Pancreas (tissue), 10 donors: ENCODE measurements around the gene CLC. TPM values are rescaled to one million over a fixed set of nuclear protein-coding genes. Genes with fewer than 3 reads are reported as not detected.

Experiments used
- ATAC-seq, 4 donors: fragments of 200-7000 bp; cut with Tn5 transposase; one replicate each; pipeline versions ENCODE4 v1.8.0 to v1.9.1; 2020; ENCODE audit warnings: mild to moderate bottlenecking in 4 of 4, moderate library complexity in 4 of 4
- DNase-seq, 6 donors: peaks; one replicate each; pipeline ENCODE4 v3.0.0-alpha.2; 2020
- FAIRE-seq: peaks from 2 replicates; lab custom pipeline; 2012; peaks lifted over from hg19 to GRCh38; lab: Jason Lieb, UNC
- H3K27ac ChIP-seq, 4 donors: fragments of 200-600 bp; sonication (generic); 1 replicate in 3 of 4; 2 replicates in 1 of 4; pipeline versions ENCODE4 v1.5.0 to v1.8.0; 2020
- H3K27me3 ChIP-seq, 4 donors: fragments of 200-600 bp; one replicate each; pipeline ENCODE4 v1.8.0; 2021
- H3K36me3 ChIP-seq, 3 donors: fragments of 200-600 bp; sonication (generic) in 1 of 3; one replicate each; pipeline versions ENCODE4 v1.5.0 to v1.8.0; 2020 to 2021
- H3K4me1 ChIP-seq, 3 donors: fragments of 200-600 bp; one replicate each; pipeline ENCODE4 v1.8.0; 2021
- H3K4me3 ChIP-seq, 4 donors: fragments of 200-600 bp; sonication (generic) in 2 of 4; one replicate each; pipeline versions ENCODE4 v1.5.0 to v1.8.0; 2020 to 2021
- H3K9me3 ChIP-seq, 4 donors: fragments of 200-600 bp; one replicate each; pipeline ENCODE4 v1.8.0; 2021
- WGBS, 2 donors: extraction: QIAGEN DNeasy Blood & Tissue Kit; methylation state at CpG; one replicate each; pipeline ENCODE4 v1.1.7; 2013; 5-methylcytosine and 5-hydroxymethylcytosine counted together
- intact Hi-C, 3 donors: fragments of 100-400 bp; cut with DNase I; formaldehyde crosslinking; loops; one replicate each; pipeline versions ENCODE4 v1.11.1 to v1.14.2; 2022
- polyA plus RNA-seq, 2 donors: library from polyadenylated mRNA; stranded (reverse); fragments of 200-250 nt; gene quantifications; one replicate each; pipeline ENCODE4 v1.2.3, GENCODE V29; 2013
- total RNA-seq, 6 donors: library from RNA; stranded (reverse); fragmentation: NEBNext Ultra II Directional in 4 of 6; extraction: Animal tissue kit (Norgen Biotek cat#: 25700) in 4 of 6; gene quantifications; one replicate each; pipeline versions ENCODE4 v1.2.1 to v1.2.4, GENCODE V29; 2021 to 2023
- TF ChIP-seq, protein P1 (sequence below), 4 donors: fragments of 200-600 bp; sonication (generic) in 3 of 4; IDR thresholded peaks; one replicate each; pipeline versions ENCODE4 v1.5.0 to v1.8.0; 2021; ENCODE audit warnings: antibody characterized with exemption in 4 of 4
- donor health status: healthy with polysubstance abuse.
- donor health status: DM: no; HTN: no; CAD: no; lungs with moderate emphysema.
- donor health status: DM: no; HTN: no; CAD: no.
- donor health status: control.
- donor health status: control.
- donor health status: Bipolar disorder and iron deficiency.
- donor health status: DM: yes; HTN: yes; CAD: no.
- donor health status: DM: no; HTN: no; CAD: no.
- donor health status: DM: no; HTN: no; CAD: no.
- donor health status: DM: yes; HTN: yes; CAD: no.

Gene CLC
- total RNA-seq (1 to 10 TPM in 1 of 6 donors, under 1 TPM in 1, not detected in 4; 0.47 to 1.4 TPM), polyA plus RNA-seq (not detected)

DNA sequence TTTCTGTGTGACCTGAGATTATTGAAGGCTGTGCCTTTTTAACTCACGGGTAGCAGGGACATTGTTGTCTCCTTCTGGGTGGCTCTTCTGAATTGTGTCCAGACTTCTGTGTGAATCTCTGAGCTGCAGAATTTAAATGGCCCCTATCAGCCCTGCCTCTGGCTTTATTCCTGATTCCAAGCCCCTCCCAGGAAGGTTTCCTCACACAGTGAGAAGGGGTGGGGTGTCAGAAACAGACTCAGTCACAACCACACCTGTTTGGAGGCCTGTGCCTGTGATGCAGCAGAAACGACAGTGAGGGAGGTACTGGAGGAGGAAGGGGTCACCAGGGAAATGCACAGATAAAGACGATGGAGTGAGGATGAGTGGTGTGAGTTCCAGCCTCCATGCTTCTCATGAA, at the start of gene CLC:
TSS of gene CLC (minus strand) at position 139 of the 400 bp plus-strand sequence. CDS start at position 62, 77 bp downstream.
- H3K36me3 ChIP-seq, result no peaks in the 10 kb centered on the region
- intact Hi-C loops, result no loop called here
- ATAC-seq (no peak), FAIRE-seq (no peak), DNase-seq (no peak)
- TF ChIP-seq, protein P1, sequence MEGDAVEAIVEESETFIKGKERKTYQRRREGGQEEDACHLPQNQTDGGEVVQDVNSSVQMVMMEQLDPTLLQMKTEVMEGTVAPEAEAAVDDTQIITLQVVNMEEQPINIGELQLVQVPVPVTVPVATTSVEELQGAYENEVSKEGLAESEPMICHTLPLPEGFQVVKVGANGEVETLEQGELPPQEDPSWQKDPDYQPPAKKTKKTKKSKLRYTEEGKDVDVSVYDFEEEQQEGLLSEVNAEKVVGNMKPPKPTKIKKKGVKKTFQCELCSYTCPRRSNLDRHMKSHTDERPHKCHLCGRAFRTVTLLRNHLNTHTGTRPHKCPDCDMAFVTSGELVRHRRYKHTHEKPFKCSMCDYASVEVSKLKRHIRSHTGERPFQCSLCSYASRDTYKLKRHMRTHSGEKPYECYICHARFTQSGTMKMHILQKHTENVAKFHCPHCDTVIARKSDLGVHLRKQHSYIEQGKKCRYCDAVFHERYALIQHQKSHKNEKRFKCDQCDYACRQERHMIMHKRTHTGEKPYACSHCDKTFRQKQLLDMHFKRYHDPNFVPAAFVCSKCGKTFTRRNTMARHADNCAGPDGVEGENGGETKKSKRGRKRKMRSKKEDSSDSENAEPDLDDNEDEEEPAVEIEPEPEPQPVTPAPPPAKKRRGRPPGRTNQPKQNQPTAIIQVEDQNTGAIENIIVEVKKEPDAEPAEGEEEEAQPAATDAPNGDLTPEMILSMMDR (IDR thresholded peaks at IDR 0.05), result no peak
- no peak within 1 kb of the TSS for H3K4me3 ChIP-seq
- no peaks in the 10 kb centered on the region for H3K27me3 ChIP-seq
- no peak within 1 kb of the TSS for H3K27ac ChIP-seq
- H3K9me3 ChIP-seq, result no peaks in the 10 kb centered on the region
- H3K4me1 ChIP-seq, result no peaks in the 10 kb centered on the region
- WGBS, 2 donors, result 38 to 50% methylated on average over 3 of the region's 3 CpGs

- DNase-seq, result no peak
- WGBS, 2 donors, result 77 to 89% methylated on average over 3 of the region's 3 CpGs
- Histone ChIP-seq H3K4me3 (no peak overlapping the region), H3K27ac (no peak overlapping the region), H3K36me3 (no peaks in the 10 kb centered on the region), H3K27me3 (peaks cover 0 to 3% (median 0%) of the 10 kb centered on the region in 4 donors), H3K4me1 (no peaks in the 10 kb centered on the region), H3K9me3 (no peaks in the 10 kb centered on the region)
- FAIRE-seq, result no peak
- no peak for ATAC-seq
- intact Hi-C loops, result no loop called here
- TF ChIP-seq, protein P1 (IDR thresholded peaks at IDR 0.05), result no peak
These were observed 43.1 kb upstream of the CLC start for GRCh38 chr19:39780894-39781293.

DNA sequence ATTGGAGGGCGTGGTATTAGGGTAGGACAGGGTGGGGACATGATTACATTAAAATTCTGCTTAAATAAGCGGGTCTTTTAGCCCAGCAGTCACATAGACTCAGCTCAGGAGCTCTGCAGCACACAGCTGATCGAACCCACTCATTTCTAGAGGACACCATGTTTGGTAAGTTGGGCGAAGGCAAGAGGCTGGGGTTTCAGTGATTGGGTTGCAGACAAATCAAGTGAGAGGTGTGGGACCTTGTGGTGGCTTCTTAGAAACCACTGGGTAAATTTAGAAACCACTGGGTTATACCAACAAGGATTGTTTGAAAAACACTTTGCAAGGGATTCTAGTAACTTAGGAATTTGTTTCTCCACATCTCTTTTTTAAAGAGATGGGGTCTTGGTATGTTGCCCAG, 40.9 kb upstream of the CLC start, which contains the start of gene LEUTX:
TSS of gene LEUTX (plus strand) at position 92 of the 400 bp plus-strand sequence. CDS start at position 159, 67 bp downstream.
- Histone ChIP-seq H3K4me1 (no peaks in the 10 kb centered on the region), H3K27ac (no peak within 1 kb of the TSS), H3K36me3 (no peaks in the 10 kb centered on the region), H3K27me3 (peaks cover 0 to 3% (median 0%) of the 10 kb centered on the region in 4 donors), H3K4me3 (no peak within 1 kb of the TSS), H3K9me3 (no peaks in the 10 kb centered on the region)
- no peak for FAIRE-seq
- TF ChIP-seq, protein P1 (IDR thresholded peaks at IDR 0.05), result no peak
- no peak for ATAC-seq
- intact Hi-C loops, result no loop called here
- WGBS, 2 donors, result 64 to 80% methylated on average over 4 of the region's 4 CpGs
- no peak for DNase-seq

DNA sequence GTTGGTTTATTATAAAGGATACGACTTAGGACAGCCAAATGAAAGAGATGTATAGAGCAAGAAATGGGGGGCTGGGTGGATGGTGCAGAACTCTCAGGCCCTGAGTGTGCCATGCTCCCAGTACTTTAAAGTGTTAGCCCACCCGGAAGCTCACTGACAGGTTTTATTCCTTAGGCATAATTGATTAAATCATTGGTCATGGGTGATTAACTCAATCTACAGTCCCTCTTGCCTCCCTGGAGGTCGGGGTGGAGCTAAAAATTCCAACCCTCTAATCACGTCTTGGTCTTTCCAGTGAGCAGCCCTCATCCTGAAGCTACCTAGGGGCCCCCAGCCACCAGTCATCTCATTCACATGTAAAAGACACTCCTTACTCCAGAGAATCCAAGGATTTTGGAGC, 31.0 kb upstream of the CLC start:
- ATAC-seq, result no peak
- no peaks in the 10 kb centered on the region for H3K9me3 ChIP-seq
- DNase-seq, result no peak
- H3K27ac ChIP-seq, result no peak overlapping the region
- TF ChIP-seq, protein P1 (IDR thresholded peaks at IDR 0.05), result no peak
- FAIRE-seq, result no peak
- H3K36me3 ChIP-seq, result no peaks in the 10 kb centered on the region
- WGBS, 2 donors, result 52% methylated on average over 4 of the region's 4 CpGs
- intact Hi-C loops, result no loop called here
- no peak overlapping the region for H3K4me3 ChIP-seq
- no peaks in the 10 kb centered on the region for H3K27me3 ChIP-seq
- no peaks in the 10 kb centered on the region for H3K4me1 ChIP-seq

DNA sequence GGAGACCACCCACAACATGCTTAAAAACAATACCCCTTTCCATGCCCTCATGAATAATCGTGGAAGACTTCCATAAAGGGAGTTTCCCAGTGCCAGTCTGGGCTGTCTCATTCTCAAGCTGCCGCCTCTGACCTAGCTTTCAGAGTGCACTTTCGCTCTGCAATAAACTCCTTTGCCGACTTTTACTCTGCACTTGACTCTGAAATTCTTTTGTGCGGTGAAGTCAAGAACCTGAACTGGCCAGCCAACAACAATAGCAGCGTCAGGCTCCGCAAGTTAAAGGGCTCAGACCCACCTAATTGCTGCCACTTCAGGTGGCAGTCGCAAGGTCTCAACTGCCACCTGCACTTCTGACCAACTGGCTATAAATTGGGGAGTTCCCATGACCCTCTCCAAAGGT, 30.5 kb upstream of the CLC start:
- Histone ChIP-seq H3K27me3 (no peaks in the 10 kb centered on the region), H3K27ac (no peak overlapping the region), H3K36me3 (no peaks in the 10 kb centered on the region), H3K4me1 (no peaks in the 10 kb centered on the region), H3K9me3 (no peaks in the 10 kb centered on the region), H3K4me3 (no peak overlapping the region)
- 76% methylated on average over 8 of the region's 8 CpGs for whole genome bisulfite sequencing, 2 donors
- no peak for FAIRE-seq
- intact Hi-C loops, result no loop called here
- no peak for DNase-seq
- no peak for ATAC-seq
- TF ChIP-seq, protein P1 (IDR thresholded peaks at IDR 0.05), result no peak
